GM18502 (cell line): Measurements from ENCODE around the gene NTNG1.

ENCODE experiments used
- ATAC-seq: cut with Tn5 transposase; IDR thresholded peaks from one replicate; pipeline ENCODE4 v1.9.1; 2021; ENCODE audit warnings: mild to moderate bottlenecking; ENCODE audit not compliant: unreplicated experiment, poor library complexity

NTNG1 gene

DNA sequence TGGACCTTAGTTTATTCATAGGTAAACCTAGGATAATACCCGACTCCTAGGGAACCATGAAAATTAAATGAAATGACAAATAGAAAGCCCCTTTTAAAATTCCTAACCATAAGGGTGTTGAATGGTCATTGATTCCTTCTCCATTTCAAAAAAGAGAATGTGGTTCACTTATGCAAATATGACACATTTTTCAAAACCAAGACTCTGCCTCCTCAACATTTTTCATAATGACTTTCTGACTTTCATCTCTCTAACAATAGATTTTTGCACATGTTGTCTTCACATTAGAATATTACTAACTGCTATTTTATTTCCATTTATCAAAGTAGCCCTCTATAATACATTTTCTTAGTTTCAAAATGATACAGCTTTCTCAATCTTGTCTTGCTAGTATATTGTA is 169.1 kb downstream of the NTNG1 start:
- ATAC-seq = no peak

DNA sequence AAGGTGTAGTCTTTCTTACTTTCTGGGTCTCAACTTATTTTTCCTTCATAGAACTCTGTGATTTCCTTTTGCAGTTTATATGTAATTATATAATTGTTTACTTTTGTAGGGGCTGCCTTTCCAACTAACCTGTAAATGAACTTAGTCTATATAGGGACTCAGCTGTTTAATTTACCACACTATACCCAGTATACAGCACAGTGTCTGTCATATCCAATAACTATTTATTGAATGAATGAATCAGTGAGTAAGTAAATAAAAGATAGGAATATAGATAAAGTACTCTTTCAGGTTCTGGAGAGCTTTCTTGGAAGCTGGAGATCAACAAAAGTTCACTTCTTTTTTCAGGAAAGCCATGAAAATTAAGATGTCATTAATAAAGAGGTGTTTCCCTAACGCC is 174.8 kb downstream of the NTNG1 start:
- no peak for ATAC-seq

DNA sequence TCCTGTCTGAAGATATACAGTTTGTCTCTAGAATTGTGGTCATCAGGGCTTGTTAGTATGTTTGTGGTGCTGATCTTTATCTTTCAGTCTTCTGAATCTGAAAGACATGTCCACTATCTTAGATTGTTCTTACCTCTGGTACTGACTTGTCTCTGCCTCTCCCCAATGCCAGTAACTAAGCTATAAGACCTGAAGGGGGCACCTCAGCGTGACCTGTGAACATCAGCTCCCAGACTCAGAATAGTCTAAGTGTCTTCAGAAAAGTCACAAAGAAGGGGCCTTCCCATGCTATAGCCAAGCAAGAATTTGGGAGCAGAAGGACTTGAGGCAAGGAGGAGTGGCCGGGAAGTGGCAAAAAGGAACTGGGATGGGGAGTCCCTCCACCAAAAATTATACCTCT is 178.1 kb downstream of the NTNG1 start:
- peak; percentile 52 for ATAC-seq

DNA sequence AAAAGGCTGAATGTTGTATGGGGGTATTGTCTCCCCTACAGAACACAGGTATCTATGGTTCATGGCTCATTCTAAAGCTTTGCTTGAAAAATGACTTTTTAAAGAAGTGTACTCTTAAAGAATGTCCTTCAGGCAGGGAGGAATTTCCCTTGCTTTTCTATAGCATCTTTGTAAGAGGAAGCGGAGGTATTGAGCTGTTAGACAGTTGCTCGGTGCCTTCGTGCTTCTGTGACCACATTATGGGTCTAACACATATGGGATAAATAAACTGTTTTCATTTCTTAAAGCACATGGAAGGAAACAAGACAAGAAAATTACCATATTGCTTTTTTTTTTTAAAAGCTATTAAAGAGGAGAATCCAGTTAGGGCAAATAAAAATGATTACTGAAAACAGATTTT is 182.9 kb downstream of the NTNG1 start:
- no peak for ATAC-seq

- no peak for ATAC-seq
Measured at GRCh38 chr1:107326824-107327445, 186.1 kb downstream of the NTNG1 start.

GRCh38 chr1:107327446-107327845 is 186.6 kb downstream of the NTNG1 start:
- no peak for ATAC-seq

GRCh38 chr1:107328087-107328486 is 187.2 kb downstream of the NTNG1 start:
- ATAC-seq = no peak

- ATAC-seq = no peak
Measured at GRCh38 chr1:107339775-107340174, 198.9 kb downstream of the NTNG1 start.

DNA sequence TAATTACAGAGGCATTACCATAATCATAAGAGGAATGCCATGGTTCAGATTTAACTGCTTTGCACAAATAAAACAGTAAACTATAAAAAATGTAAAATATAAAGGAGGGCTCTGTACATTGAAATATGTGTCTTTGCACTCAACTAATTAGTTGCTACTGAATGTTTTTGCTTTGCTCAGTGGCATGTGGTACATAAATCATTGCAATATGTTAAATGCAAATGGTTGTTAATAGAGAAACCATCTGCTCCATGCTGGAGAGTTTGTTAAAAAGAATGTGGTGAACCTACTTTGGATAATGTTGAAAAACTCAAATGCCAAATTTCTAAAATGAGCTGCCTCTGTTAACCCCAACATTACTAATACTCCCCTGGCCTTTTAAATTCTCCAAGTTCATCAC is 201.5 kb downstream of the NTNG1 start:
- ATAC-seq = no peak

DNA sequence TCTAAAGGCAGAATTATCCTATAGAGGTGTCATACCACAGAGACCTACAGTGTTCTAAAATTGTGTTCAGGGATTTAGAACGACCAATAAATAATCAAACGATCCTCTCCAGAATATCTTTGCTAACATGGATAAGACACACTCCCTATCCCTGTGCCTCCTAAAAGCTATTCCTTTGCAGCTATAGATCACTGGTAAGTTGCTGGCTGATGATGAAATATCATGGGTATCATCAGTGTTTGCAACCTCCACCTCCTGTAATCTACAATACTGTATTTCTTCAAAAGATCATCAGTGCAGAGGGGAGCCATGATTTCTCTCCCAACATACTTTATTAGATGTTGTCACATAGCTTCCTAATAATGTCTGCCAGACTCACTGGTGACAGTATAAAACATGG is 201.9 kb downstream of the NTNG1 start:
- no peak for ATAC-seq

GRCh38 chr1:107343601-107344000 is 202.8 kb downstream of the NTNG1 start:
- no peak for ATAC-seq

GRCh38 chr1:107344268-107344760 is 203.5 kb downstream of the NTNG1 start:
- no peak for ATAC-seq

DNA sequence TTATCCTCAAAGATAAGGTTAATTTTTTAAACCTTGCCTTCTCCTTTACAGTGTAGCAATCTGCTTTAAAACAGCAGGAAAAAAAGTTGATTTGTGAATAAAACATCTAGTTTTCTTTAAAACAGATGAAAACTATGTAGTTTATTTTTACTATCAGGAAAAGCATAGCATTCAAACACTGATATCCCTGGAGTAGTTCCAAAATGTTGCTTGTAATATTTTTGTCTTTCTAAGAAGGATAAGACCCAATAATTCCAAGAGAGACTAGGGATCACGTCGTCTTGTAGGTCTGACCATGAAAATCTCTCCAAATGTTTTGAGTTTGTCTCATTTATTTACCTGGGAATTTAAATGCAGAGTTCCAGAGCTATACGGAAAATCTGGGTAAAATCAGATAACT is 204.0 kb downstream of the NTNG1 start:
- ATAC-seq = no peak

- no peak for ATAC-seq
Measured at GRCh38 chr1:107352850-107353249, 212.0 kb downstream of the NTNG1 start.

DNA sequence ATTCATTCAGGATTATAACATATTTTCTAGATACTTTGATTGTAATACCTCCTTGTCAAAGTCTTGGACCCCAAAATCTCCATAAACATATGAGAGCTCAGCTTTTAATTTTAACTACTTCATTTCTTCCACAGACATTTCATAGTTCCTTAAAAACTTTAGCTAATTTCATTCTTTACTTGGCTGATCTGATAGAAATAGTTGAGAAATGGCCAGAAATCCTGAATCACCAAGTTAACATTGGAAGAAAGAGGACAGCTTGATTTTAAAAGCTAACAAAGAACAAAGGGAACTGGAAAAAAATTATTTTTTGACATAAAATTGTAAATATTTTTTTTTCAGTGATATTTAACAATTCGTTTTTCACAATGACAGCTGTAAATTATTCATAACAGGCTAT is 216.5 kb downstream of the NTNG1 start:
- ATAC-seq = no peak

DNA sequence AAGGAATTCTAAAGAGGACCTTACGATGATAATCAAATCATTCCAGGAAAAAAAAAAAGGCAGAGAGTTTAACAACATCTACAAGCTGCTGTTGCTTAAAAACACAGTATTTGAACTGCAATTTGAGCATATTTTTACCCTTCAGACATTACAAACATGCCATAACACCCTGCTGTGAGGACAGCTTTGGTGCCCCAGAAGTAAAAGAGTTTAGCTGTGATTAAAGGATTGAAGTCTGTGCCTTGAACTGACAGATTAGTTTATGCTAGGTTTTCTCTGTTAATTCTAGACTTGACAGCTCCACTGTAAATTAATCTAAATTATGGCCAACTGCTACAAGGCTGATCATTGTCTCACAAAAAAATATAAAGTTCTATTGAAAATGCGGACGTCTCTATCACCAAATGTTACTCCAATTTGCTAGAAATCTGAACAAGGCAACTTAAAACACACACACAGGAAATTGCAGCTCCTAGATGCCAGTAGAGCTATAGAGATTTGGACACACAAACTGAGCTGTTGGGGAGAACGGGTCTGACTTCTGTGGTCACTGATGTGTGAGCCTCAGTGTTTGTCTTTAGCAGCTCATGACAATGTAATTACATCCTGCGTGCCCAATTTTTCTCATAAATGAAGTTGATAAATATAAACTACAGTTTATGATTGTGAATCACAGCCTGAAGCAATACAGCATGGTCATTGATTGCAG is 217.9 kb downstream of the NTNG1 start:
- ATAC-seq = peak; percentile 28

- peak; percentile 64 for ATAC-seq
Measured at GRCh38 chr1:107359472-107360241, 218.8 kb downstream of the NTNG1 start.

- ATAC-seq = peak; percentile 47
Measured at GRCh38 chr1:107362468-107363140, 221.8 kb downstream of the NTNG1 start.

GRCh38 chr1:107363154-107363553 is 222.3 kb downstream of the NTNG1 start:
- no peak for ATAC-seq

DNA sequence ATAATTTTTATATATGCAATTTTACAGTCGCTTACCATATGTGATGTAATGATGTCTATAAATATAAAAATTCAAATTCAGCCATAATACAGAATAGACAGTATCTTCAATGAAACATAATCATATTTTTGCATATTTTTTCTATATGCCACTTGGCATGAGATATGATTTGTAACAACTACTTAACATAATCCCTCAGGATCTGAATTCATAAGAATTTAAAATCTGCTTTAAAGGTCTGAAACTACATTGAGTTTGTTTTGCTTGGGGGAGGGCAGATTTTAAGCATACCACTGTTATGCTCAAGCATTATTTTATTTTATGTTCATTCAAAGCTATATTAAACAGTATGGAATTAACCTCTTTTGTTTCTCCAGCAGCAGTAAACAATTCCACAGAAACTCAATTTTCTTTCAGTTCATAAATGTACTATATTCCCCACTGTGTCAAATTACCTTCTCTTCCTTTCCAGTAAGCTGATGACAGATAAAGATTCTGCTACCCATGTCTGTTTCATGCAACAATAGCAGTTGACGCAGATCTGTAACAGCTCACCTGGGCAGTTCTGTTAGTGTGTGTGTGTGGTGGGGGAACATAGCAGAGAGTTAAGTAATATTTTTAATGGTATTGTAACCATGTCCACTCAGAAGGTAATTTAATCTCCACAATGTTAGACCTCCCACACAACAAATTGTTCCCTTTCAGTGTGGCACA is 224.8 kb downstream of the NTNG1 start:
- no peak for ATAC-seq
